Small intestine (tissue), 7 donors: ENCODE measurements around the gene GRK1. TPM values are rescaled to one million over a fixed set of nuclear protein-coding genes. Genes with fewer than 3 reads are reported as not detected.
"Not testable (repeated sequence)": the region's sequence is repeated elsewhere in the genome, so short reads cannot be mapped to it uniquely, and the experiment has no call there.

Source experiments
- DNase-seq, 2 donors: peaks; one replicate each; pipeline versions ENCODE4 v3.0.0 to v3.0.0-alpha.2; 2013
- FAIRE-seq: peaks from 2 replicates; lab custom pipeline; 2012; peaks lifted over from hg19 to GRCh38; lab: Jason Lieb, UNC
- H3K27ac ChIP-seq, 3 donors: one replicate each; pipeline ENCODE4 v1.5.1; 2013; ENCODE audit warnings: low read length in 2 of 3, mild to moderate bottlenecking in 2 of 3, control low read depth in 1 of 3, inconsistent platforms in 1 of 3, low read depth in 1 of 3, moderate library complexity in 1 of 3
- H3K27me3 ChIP-seq, 3 donors: one replicate each; pipeline ENCODE4 v1.6.1; 2013; ENCODE audit warnings: low read length in 3 of 3, inconsistent platforms in 1 of 3; ENCODE audit not compliant: control insufficient read depth in 3 of 3, insufficient read depth in 3 of 3
- H3K36me3 ChIP-seq, 3 donors: one replicate each; pipeline ENCODE4 v1.6.1; 2013; ENCODE audit warnings: low read length in 3 of 3, inconsistent platforms in 1 of 3, low read depth in 1 of 3, mild to moderate bottlenecking in 1 of 3, moderate library complexity in 1 of 3; ENCODE audit not compliant: control insufficient read depth in 3 of 3, insufficient read depth in 2 of 3
- H3K4me1 ChIP-seq, 3 donors: one replicate each; pipeline ENCODE4 v1.6.1; 2013; ENCODE audit warnings: low read length in 2 of 3, inconsistent platforms in 1 of 3, low read depth in 1 of 3, mild to moderate bottlenecking in 1 of 3, moderate library complexity in 1 of 3; ENCODE audit not compliant: control insufficient read depth in 3 of 3, insufficient read depth in 2 of 3
- H3K4me3 ChIP-seq, 3 donors: one replicate each; pipeline ENCODE4 v1.5.1; 2013; ENCODE audit warnings: low read length in 3 of 3, control low read depth in 1 of 3, inconsistent platforms in 1 of 3, low read depth in 1 of 3, mild to moderate bottlenecking in 1 of 3, moderate library complexity in 1 of 3
- H3K9me3 ChIP-seq, 2 donors: one replicate each; pipeline ENCODE4 v1.6.1; 2013; ENCODE audit warnings: low read depth in 1 of 2, low read length in 1 of 2; ENCODE audit not compliant: control insufficient read depth in 2 of 2, insufficient read depth in 1 of 2
- WGBS, 3 donors: extraction: QIAGEN DNeasy Blood & Tissue Kit; methylation state at CpG; one replicate each; pipeline ENCODE4 v1.1.7; 2013; 5-methylcytosine and 5-hydroxymethylcytosine counted together
- polyA plus RNA-seq, 4 donors: library from polyadenylated mRNA; stranded (reverse) in 3 of 4; unstranded in 1 of 4; fragments of 200-250 nt in 3 of 4; fragments of 120-200 nt in 1 of 4; gene quantifications; one replicate each; pipeline versions ENCODE4 v1.2.1 to v1.2.3, GENCODE V29; 2013
- donor health status: healthy with polysubstance abuse.
- donor health status: control.
- donor health status: control.
- donor health status: Bipolar disorder and iron deficiency.
- donor health status: healthy.

Gene GRK1
- polyA plus RNA-seq, 4 donors, result 0.21 to 0.27 TPM; not detected in 2

GRCh38 chr13:113622791-113623490 is 44.1 kb upstream of the GRK1 start:
- no peak overlapping the region for H3K4me3 ChIP-seq
- DNase-seq (no peak), FAIRE-seq (no peak)
- H3K9me3 ChIP-seq, result no peaks in the 10 kb centered on the region
- peaks cover 0 to 62% (median 3%) of the 10 kb centered on the region in 3 donors for H3K36me3 ChIP-seq
- 93 to 95% (median 94%) methylated on average over 29 of the region's 29 CpGs for WGBS, 3 donors
- no peaks in the 10 kb centered on the region for H3K27me3 ChIP-seq
- no peak overlapping the region for H3K27ac ChIP-seq
- H3K4me1 ChIP-seq, result no peaks in the 10 kb centered on the region

GRCh38 chr13:113623491-113624234 is 43.4 kb upstream of the GRK1 start:
- Histone ChIP-seq H3K4me3 (no peak overlapping the region), H3K27ac (no peak overlapping the region), H3K27me3 (no peaks in the 10 kb centered on the region), H3K4me1 (no peaks in the 10 kb centered on the region), H3K36me3 (peaks cover 0 to 67% (median 3%) of the 10 kb centered on the region in 3 donors), H3K9me3 (no peaks in the 10 kb centered on the region)
- DNase-seq, result no peak
- WGBS, 3 donors, result 96 to 97% (median 97%) methylated on average over 19 to 20 of the region's 20 CpGs
- no peak for FAIRE-seq

- Histone ChIP-seq H3K36me3 (peaks cover 0 to 72% (median 3%) of the 10 kb centered on the region in 3 donors), H3K4me3 (no peak overlapping the region), H3K27me3 (no peaks in the 10 kb centered on the region), H3K9me3 (no peaks in the 10 kb centered on the region), H3K4me1 (no peaks in the 10 kb centered on the region), H3K27ac (no peak overlapping the region)
- FAIRE-seq, result no peak
- DNase-seq, result no peak
- 92 to 98% (median 97%) methylated on average over 9 of the region's 9 CpGs for WGBS, 3 donors
These were observed 42.8 kb upstream of the GRK1 start for GRCh38 chr13:113624235-113624587.

- not testable (repeated sequence) for H3K4me1 ChIP-seq, H3K4me3 ChIP-seq, FAIRE-seq, DNase-seq, H3K9me3 ChIP-seq, H3K27me3 ChIP-seq, H3K27ac ChIP-seq
- peaks cover 0 to 71% (median 3%) of the 10 kb centered on the region in 3 donors for H3K36me3 ChIP-seq
- 94 to 98% (median 96%) methylated on average over 14 of the region's 14 CpGs for WGBS, 3 donors
These were observed 42.2 kb upstream of the GRK1 start for GRCh38 chr13:113624640-113625304.

GRCh38 chr13:113625965-113626721 is 40.9 kb upstream of the GRK1 start:
- 83 to 91% (median 90%) methylated on average over 24 of the region's 24 CpGs for WGBS, 3 donors
- no peak overlapping the region for H3K27ac ChIP-seq
- H3K4me1 ChIP-seq, result no peaks in the 10 kb centered on the region
- FAIRE-seq (no peak), DNase-seq (no peak)
- no peaks in the 10 kb centered on the region for H3K9me3 ChIP-seq
- H3K4me3 ChIP-seq, result no peak overlapping the region
- H3K27me3 ChIP-seq, result no peaks in the 10 kb centered on the region
- H3K36me3 ChIP-seq, result peaks cover 0 to 74% (median 3%) of the 10 kb centered on the region in 3 donors

- DNase-seq, result no peak
These were observed 39.9 kb upstream of the GRK1 start for GRCh38 chr13:113627136-113627535.

GRCh38 chr13:113628291-113629270 is 38.4 kb upstream of the GRK1 start:
- no peak for FAIRE-seq
- H3K9me3 ChIP-seq, result no peaks in the 10 kb centered on the region
- whole genome bisulfite sequencing, 3 donors, result 89 to 93% (median 91%) methylated on average over 30 of the region's 30 CpGs
- no peak overlapping the region for H3K27ac ChIP-seq
- H3K36me3 ChIP-seq, result peaks cover 0 to 76% (median 0%) of the 10 kb centered on the region in 3 donors
- no peaks in the 10 kb centered on the region for H3K4me1 ChIP-seq
- no peak overlapping the region for H3K4me3 ChIP-seq
- no peak for DNase-seq
- no peaks in the 10 kb centered on the region for H3K27me3 ChIP-seq

More at GRCh38 chr13:113627136-113627535, 39.9 kb upstream of the GRK1 start:
- no peaks in the 10 kb centered on the region for H3K27me3 ChIP-seq
- H3K4me3 ChIP-seq, result no peak overlapping the region
- no peak for FAIRE-seq
- H3K27ac ChIP-seq, result no peak overlapping the region
- peaks cover 0 to 76% (median 3%) of the 10 kb centered on the region in 3 donors for H3K36me3 ChIP-seq
- no peaks in the 10 kb centered on the region for H3K9me3 ChIP-seq
- WGBS, 3 donors, result 92 to 95% (median 93%) methylated on average over 16 of the region's 16 CpGs
- H3K4me1 ChIP-seq, result no peaks in the 10 kb centered on the region
